IMR-90 (cell line): ENCODE measurements around the gene CLK1.
"Not testable (repeated sequence)": the region's sequence is repeated elsewhere in the genome, so short reads cannot be mapped to it uniquely, and the experiment has no call there.

Experiments used
- CTCF ChIP-seq: conservative IDR thresholded peaks from 2 replicates; pipeline ENCODE4 v1.5.1; 2012; ENCODE audit warnings: mild to moderate bottlenecking, low read depth, low read length, improper control_type of control experiment
- FOS ChIP-seq: fragments of 150-350 bp; IDR thresholded peaks from 2 replicates; pipeline ENCODE4 v1.6.1; 2016; ENCODE audit warnings: low read depth, low read length
- NFE2L2 ChIP-seq: fragments of 150-350 bp; IDR thresholded peaks from 2 replicates; pipeline ENCODE4 v1.6.1; 2016; ENCODE audit warnings: low read depth, mild to moderate bottlenecking, low read length
- POLR2A ChIP-seq: IDR thresholded peaks from 2 replicates; pipeline ENCODE4 v1.6.1; 2012; ENCODE audit warnings: mild to moderate bottlenecking, low read depth, low read length
- RAD21 ChIP-seq: IDR thresholded peaks from 2 replicates; pipeline ENCODE4 v1.6.1; 2012; ENCODE audit warnings: low read length, improper control_type of control experiment
- SMC3 ChIP-seq: fragments of 150-350 bp; IDR thresholded peaks from 2 replicates; pipeline ENCODE4 v1.6.1; 2016; ENCODE audit warnings: low read depth, mild to moderate bottlenecking, antibody characterized with exemption, low read length, moderate library complexity
- TF ChIP-seq, protein P1 (sequence below): fragments of 150-350 bp; IDR thresholded peaks from 2 replicates; pipeline ENCODE4 v1.6.1; 2017; ENCODE audit warnings: mild to moderate bottlenecking, antibody characterized with exemption, low read length, low read depth

GRCh38 chr2:200881715-200882249 is 17.3 kb upstream of the CLK1 start:
- not testable (repeated sequence) for TF ChIP-seq SMC3, CTCF, FOS, NFE2L2, POLR2A, RAD21
- TF ChIP-seq, protein P1, sequence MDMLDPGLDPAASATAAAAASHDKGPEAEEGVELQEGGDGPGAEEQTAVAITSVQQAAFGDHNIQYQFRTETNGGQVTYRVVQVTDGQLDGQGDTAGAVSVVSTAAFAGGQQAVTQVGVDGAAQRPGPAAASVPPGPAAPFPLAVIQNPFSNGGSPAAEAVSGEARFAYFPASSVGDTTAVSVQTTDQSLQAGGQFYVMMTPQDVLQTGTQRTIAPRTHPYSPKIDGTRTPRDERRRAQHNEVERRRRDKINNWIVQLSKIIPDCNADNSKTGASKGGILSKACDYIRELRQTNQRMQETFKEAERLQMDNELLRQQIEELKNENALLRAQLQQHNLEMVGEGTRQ, result not testable (repeated sequence)
